Esophagus (tissue), 2 donors: Measurements from ENCODE around the gene HRNR. TPM values are rescaled to one million over a fixed set of nuclear protein-coding genes. Genes with fewer than 3 reads are reported as not detected.
"Not testable (repeated sequence)": the region's sequence is repeated elsewhere in the genome, so short reads cannot be mapped to it uniquely, and the experiment has no call there.

ENCODE experiments used
- H3K27ac ChIP-seq, 2 donors: one replicate each; pipeline ENCODE4 v1.5.1; 2013; ENCODE audit warnings: low read depth in 2 of 2, mild to moderate bottlenecking in 2 of 2, inconsistent platforms in 1 of 2, low read length in 1 of 2, moderate library complexity in 1 of 2
- H3K27me3 ChIP-seq, 2 donors: one replicate each; pipeline ENCODE4 v1.6.1; 2013; ENCODE audit warnings: low read length in 2 of 2, control low read depth in 1 of 2, mild to moderate bottlenecking in 1 of 2; ENCODE audit not compliant: insufficient read depth in 2 of 2, control insufficient read depth in 1 of 2
- H3K36me3 ChIP-seq, 2 donors: one replicate each; pipeline ENCODE4 v1.6.1; 2013; ENCODE audit warnings: low read length in 1 of 2; ENCODE audit not compliant: control insufficient read depth in 2 of 2, insufficient read depth in 2 of 2
- H3K4me1 ChIP-seq, 2 donors: one replicate each; pipeline ENCODE4 v1.6.1; 2013; ENCODE audit warnings: low read length in 1 of 2; ENCODE audit not compliant: control insufficient read depth in 2 of 2, insufficient read depth in 2 of 2
- H3K4me3 ChIP-seq, 2 donors: one replicate each; pipeline ENCODE4 v1.5.1; 2013; ENCODE audit warnings: low read length in 2 of 2, mild to moderate bottlenecking in 2 of 2, low read depth in 1 of 2, moderate library complexity in 1 of 2
- H3K9me3 ChIP-seq, 2 donors: one replicate each; pipeline ENCODE4 v1.6.1; 2013; ENCODE audit warnings: mild to moderate bottlenecking in 2 of 2, low read depth in 1 of 2, low read length in 1 of 2, moderate library complexity in 1 of 2; ENCODE audit not compliant: control insufficient read depth in 2 of 2, insufficient read depth in 1 of 2
- WGBS, 2 donors: extraction: QIAGEN DNeasy Blood & Tissue Kit; methylation state at CpG; one replicate each; pipeline ENCODE4 v1.1.7; 2013; 5-methylcytosine and 5-hydroxymethylcytosine counted together
- polyA plus RNA-seq, 2 donors: library from polyadenylated mRNA; stranded (reverse); fragments of 200-250 nt; gene quantifications; one replicate each; pipeline ENCODE4 v1.2.3, GENCODE V29; 2013
- donor health status: healthy with polysubstance abuse.
- donor health status: Bipolar disorder and iron deficiency.

HRNR gene
- polyA plus RNA-seq, 2 donors, result 0.01 to 0.08 TPM

GRCh38 chr1:152220166-152221163, 3.5 kb downstream of the HRNR start:
- no peaks in the 10 kb centered on the region for H3K36me3 ChIP-seq
- no peaks in the 10 kb centered on the region for H3K27me3 ChIP-seq
- no peak overlapping the region for H3K27ac ChIP-seq
- no peaks in the 10 kb centered on the region for H3K4me1 ChIP-seq
- H3K9me3 ChIP-seq, result peaks cover 4 to 7% of the 10 kb centered on the region in 2 donors
- H3K4me3 ChIP-seq, result no peak overlapping the region
- 91 to 94% methylated on average over 30 of the region's 30 CpGs for whole genome bisulfite sequencing, 2 donors

- H3K27ac ChIP-seq, H3K27me3 ChIP-seq, H3K4me1 ChIP-seq, H3K4me3 ChIP-seq, H3K36me3 ChIP-seq: not testable (repeated sequence)
- 81 to 89% methylated on average over 13 to 14 of the region's 14 CpGs for WGBS, 2 donors
- H3K9me3 ChIP-seq, result peaks cover 5 to 10% of the 10 kb centered on the region in 2 donors
Measured at GRCh38 chr1:152219438-152219837, 4.6 kb downstream of the HRNR start.

GRCh38 chr1:152218762-152219436, 5.1 kb downstream of the HRNR start:
- Histone ChIP-seq H3K27me3 (no peaks in the 10 kb centered on the region), H3K27ac (no peak overlapping the region), H3K4me1 (no peaks in the 10 kb centered on the region), H3K36me3 (no peaks in the 10 kb centered on the region), H3K9me3 (peaks cover 5 to 10% of the 10 kb centered on the region in 2 donors), H3K4me3 (no peak overlapping the region)
- WGBS, 2 donors, result 91 to 94% methylated on average over 24 of the region's 24 CpGs

GRCh38 chr1:152215604-152216003, 8.4 kb downstream of the HRNR start:
- H3K27ac ChIP-seq, H3K4me1 ChIP-seq, H3K36me3 ChIP-seq, H3K27me3 ChIP-seq, H3K4me3 ChIP-seq: not testable (repeated sequence)
- peaks cover 5 to 10% of the 10 kb centered on the region in 2 donors for H3K9me3 ChIP-seq
- WGBS, 2 donors, result 87 to 92% methylated on average over 11 to 13 of the region's 13 CpGs

- not testable (repeated sequence) for H3K27ac ChIP-seq, H3K4me3 ChIP-seq, H3K9me3 ChIP-seq, H3K27me3 ChIP-seq, H3K4me1 ChIP-seq, H3K36me3 ChIP-seq
- WGBS, 2 donors, result 94 to 97% methylated on average over 17 to 20 of the region's 21 CpGs
Measured at GRCh38 chr1:152214911-152215310, 9.1 kb downstream of the HRNR start.

- Histone ChIP-seq H3K4me3 (no peak overlapping the region), H3K9me3 (no peaks in the 10 kb centered on the region), H3K36me3 (no peaks in the 10 kb centered on the region), H3K27me3 (no peaks in the 10 kb centered on the region), H3K4me1 (no peaks in the 10 kb centered on the region), H3K27ac (no peak overlapping the region)
Measured at GRCh38 chr1:152198982-152199381, 25.0 kb downstream of the HRNR start.

GRCh38 chr1:152197361-152197941, 26.5 kb downstream of the HRNR start:
- no peaks in the 10 kb centered on the region for H3K36me3 ChIP-seq
- H3K4me3 ChIP-seq, result no peak overlapping the region
- H3K4me1 ChIP-seq, result no peaks in the 10 kb centered on the region
- no peaks in the 10 kb centered on the region for H3K27me3 ChIP-seq
- no peak overlapping the region for H3K27ac ChIP-seq
- H3K9me3 ChIP-seq, result no peaks in the 10 kb centered on the region

GRCh38 chr1:152191711-152192110, 32.3 kb downstream of the HRNR start:
- Histone ChIP-seq H3K9me3 (no peaks in the 10 kb centered on the region), H3K27me3 (no peaks in the 10 kb centered on the region), H3K27ac (peak overlapping the region; percentile 85 to 87), H3K36me3 (no peaks in the 10 kb centered on the region), H3K4me3 (no peak overlapping the region), H3K4me1 (peaks cover 0 to 2% of the 10 kb centered on the region in 2 donors)

GRCh38 chr1:152191260-152191659, 32.7 kb downstream of the HRNR start:
- H3K27me3 ChIP-seq, result no peaks in the 10 kb centered on the region
- H3K9me3 ChIP-seq, result no peaks in the 10 kb centered on the region
- H3K4me1 ChIP-seq, result peaks cover 0 to 2% of the 10 kb centered on the region in 2 donors
- H3K36me3 ChIP-seq, result no peaks in the 10 kb centered on the region
- no peak overlapping the region for H3K4me3 ChIP-seq
- WGBS, 2 donors, result 50 to 65% methylated on average over 5 of the region's 5 CpGs
- peak overlapping the region; percentile 85 to 87 for H3K27ac ChIP-seq
